ENCODE results near the gene CCDC187.

The CCDC187 gene

DNA sequence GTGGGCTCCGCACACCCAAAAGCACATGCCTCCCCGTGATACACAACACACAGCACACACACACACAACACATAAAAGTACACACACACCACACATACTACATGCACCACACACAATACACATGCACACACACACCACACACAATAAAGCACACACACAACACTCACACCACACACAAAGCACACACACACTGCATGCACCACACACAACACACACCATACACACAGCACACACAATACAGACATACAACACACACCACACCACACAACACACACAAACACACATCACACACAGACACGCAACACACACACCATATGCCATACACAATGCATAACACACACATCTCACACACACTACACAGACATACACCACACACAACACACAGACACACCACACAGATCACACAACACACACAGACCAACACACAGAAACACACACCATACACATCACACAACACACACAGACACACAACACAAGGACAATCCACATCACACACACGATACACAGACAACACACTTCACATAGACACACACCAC lies 3.4 kb upstream of the CCDC187 start:
- TF ChIP-seq, protein P1, sequence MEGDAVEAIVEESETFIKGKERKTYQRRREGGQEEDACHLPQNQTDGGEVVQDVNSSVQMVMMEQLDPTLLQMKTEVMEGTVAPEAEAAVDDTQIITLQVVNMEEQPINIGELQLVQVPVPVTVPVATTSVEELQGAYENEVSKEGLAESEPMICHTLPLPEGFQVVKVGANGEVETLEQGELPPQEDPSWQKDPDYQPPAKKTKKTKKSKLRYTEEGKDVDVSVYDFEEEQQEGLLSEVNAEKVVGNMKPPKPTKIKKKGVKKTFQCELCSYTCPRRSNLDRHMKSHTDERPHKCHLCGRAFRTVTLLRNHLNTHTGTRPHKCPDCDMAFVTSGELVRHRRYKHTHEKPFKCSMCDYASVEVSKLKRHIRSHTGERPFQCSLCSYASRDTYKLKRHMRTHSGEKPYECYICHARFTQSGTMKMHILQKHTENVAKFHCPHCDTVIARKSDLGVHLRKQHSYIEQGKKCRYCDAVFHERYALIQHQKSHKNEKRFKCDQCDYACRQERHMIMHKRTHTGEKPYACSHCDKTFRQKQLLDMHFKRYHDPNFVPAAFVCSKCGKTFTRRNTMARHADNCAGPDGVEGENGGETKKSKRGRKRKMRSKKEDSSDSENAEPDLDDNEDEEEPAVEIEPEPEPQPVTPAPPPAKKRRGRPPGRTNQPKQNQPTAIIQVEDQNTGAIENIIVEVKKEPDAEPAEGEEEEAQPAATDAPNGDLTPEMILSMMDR (conservative IDR thresholded peaks at IDR 0.05; ENCODE audit: low read depth, low read length): no peak
- H3K4me3 ChIP-seq (ENCODE audit: low read length): no peak overlapping the region
- DNase-seq (ENCODE audit: low read depth): no peak

DNA sequence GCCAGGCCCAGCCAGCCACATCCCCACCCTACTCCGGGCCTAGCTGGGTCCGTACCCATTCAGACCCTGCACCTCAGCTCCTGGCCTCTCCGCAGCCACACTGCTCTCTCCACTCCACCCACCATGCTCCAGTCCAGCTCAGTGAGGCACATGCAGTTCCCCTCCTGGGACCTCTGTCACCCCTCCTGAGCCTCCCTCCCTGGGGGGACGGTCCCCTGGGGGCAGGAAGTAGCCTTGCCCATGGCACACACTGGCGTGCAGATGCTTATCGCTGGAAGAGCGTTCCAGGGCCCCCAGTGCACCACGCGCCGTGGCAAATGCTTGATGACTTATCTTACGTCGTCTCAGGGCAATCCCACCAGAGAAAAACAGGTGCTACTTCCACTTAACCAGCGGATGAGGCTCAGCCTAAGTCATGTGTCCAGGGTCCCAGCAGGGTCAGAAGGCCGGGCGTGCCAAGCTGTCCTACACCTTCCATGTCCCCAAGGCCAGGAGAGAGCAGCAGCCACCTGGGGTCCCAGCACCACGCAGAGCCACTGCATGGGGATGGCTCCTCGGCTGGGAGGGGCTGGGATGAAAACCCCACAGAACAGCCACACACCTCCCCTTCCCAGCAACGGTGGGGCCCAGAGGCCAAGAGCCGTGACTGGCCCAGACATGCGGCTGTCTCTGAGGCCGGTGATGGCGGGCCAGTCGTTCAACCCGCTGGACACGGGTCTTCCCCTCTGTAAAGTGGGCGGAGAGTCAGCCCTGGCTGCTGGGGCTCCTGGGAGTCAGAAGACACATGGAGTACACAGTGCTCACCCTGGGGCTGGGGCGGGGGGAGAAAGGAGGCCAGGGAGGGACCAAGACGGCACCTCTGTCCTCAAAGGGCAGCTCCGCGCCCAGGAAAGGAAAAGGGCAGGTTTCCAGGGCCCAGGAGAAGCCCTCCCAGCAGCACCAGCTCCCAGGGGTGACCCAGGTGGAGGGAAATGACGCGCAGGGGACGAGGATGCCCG lies 2.6 kb upstream of the CCDC187 start:
- TF ChIP-seq, protein P1 (conservative IDR thresholded peaks at IDR 0.05; ENCODE audit: low read depth, low read length): no peak
- no peak overlapping the region for H3K4me3 ChIP-seq (ENCODE audit: low read length)
- DNase-seq (ENCODE audit: low read depth): no peak

DNA sequence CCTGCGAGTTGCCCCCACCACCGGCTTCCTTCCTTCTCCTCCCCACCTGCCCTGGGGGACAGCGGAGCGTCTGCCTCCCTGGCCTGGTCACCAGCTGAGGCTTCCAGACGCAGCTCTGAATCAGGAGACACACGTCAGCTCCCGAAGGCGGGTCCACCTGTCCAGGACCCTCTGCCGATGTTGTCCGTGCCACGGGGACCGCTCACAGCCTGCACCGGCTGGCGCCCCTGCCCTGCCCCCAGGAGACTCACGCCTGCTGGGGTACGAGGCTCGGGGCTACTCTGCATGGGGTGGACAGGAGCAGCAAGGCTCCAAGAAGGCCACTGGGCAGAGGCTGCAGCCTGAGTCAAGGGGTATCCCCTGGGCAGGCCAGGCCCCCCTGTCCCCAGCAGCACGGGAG lies 1.9 kb upstream of the CCDC187 start:
- H3K4me3 ChIP-seq (ENCODE audit: low read length): no peak overlapping the region
- DNase-seq (ENCODE audit: low read depth): no peak
- TF ChIP-seq, protein P1 (conservative IDR thresholded peaks at IDR 0.05; ENCODE audit: low read depth, low read length): no peak

DNA sequence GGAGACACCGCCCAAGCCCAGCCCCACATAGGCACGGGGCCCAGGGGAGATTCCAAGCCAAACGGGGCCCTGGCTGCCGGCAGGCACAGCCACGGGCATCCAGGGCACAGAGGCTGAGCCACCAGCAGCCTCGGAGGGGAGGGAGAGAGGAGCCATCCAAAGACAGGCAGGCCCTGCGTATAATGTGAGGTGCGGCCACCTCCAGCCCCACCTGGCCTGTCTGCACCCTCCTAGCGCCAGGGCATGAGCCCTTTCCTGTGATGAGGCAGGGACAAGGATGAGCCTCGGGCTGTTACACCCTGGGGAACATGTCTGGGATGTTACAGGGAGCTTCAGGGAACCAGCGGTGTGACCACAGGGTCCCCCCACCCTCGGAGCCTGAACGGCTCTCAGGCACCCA lies 1.1 kb upstream of the CCDC187 start:
- H3K4me3 ChIP-seq (ENCODE audit: low read length): no peak overlapping the region
- TF ChIP-seq, protein P1 (conservative IDR thresholded peaks at IDR 0.05; ENCODE audit: low read depth, low read length): no peak
- DNase-seq (ENCODE audit: low read depth): no peak

DNA sequence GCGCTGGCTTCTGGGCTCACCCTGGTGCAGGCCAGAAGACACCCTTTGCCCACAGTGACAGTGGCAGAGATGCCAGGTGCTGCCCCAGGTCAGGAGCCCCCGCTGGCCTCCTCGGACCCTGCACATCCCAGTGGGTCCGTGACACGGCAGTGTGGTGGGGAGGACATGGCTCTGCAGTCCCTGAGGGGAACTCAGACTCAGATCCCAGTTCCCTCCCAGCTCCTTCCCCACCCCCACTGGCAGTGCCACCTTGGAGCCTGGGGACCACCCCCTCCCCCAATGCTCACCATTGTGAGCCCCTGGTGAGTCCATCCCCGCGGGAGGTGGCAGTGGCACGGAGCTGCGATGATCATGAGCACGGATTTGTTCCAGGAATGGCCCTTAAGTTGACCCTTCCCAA lies 562 bp upstream of the CCDC187 start:
- H3K4me3 ChIP-seq (ENCODE audit: low read length): no peak overlapping the region
- no peak for DNase-seq (ENCODE audit: low read depth)
- TF ChIP-seq, protein P1 (conservative IDR thresholded peaks at IDR 0.05; ENCODE audit: low read depth, low read length): no peak

DNA sequence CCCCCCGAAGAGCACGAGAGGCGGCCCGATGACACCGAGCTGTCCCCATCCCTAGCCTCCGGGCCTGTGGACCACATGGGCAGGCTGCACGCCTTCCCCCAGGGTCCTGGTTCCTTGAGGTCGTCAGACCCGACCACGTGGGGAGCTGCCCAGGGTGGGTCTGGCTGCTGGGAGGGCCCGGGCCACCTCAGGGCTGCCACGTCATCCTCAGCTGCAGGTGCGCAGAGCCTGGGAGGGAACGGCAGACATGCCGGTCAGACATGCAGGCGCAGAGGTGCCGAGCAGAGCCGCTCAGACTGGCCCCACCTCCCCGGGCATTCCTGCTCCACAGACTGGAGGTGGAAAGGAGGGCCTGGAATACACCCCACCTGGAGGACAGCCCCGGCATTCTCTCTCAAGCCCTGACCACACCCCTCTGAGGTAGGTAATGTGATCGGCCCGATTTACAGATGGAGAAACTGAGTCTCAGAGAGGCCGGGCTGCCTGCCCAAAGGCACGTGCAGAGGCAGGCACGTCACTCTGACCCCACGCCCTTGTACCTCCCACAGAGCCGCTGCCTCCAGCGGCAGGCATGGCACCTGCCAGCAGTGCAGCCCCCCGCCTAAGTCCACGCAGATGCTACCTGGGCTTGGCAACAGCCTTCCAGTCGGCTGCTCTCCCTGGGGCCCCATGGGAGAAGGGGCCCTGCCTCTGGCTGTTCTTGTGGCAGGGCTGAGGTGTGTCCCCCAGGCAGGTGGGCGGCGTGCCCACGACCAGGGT lies 649 bp downstream of the CCDC187 start:
- TF ChIP-seq, protein P1 (conservative IDR thresholded peaks at IDR 0.05; ENCODE audit: low read depth, low read length): no peak
- H3K4me3 ChIP-seq (ENCODE audit: low read length): no peak overlapping the region
- no peak for DNase-seq (ENCODE audit: low read depth)

Measured in retinal pigment epithelial cell (primary cell).